Tibial nerve (tissue), 4 donors: Measurements from ENCODE around the gene HOXA4. TPM values are rescaled to one million over a fixed set of nuclear protein-coding genes. Genes with fewer than 3 reads are reported as not detected.

Experiments
- DNase-seq, 2 donors: peaks; one replicate each; pipeline ENCODE4 v3.0.0-alpha.2; 2019; ENCODE audit warnings: low spot score in 2 of 2
- H3K27ac ChIP-seq, 4 donors: fragments of 200-600 bp; sonication (generic) in 3 of 4; one replicate each; pipeline ENCODE4 v1.5.1; 2017 to 2019; ENCODE audit warnings: mild to moderate bottlenecking in 1 of 4
- H3K27me3 ChIP-seq, 2 donors: fragments of 200-600 bp; sonication (generic) in 1 of 2; one replicate each; pipeline versions ENCODE4 v1.5.1 to v1.6.0; 2017 to 2019
- H3K36me3 ChIP-seq, 3 donors: fragments of 200-600 bp; sonication (generic); one replicate each; pipeline ENCODE4 v1.5.1; 2018 to 2019
- H3K4me1 ChIP-seq, 4 donors: fragments of 200-600 bp; sonication (generic) in 3 of 4; one replicate each; pipeline ENCODE4 v1.5.1; 2017 to 2019
- H3K4me3 ChIP-seq, 4 donors: fragments of 200-600 bp; sonication (generic) in 3 of 4; one replicate each; pipeline ENCODE4 v1.5.1; 2017 to 2019; ENCODE audit warnings: mild to moderate bottlenecking in 1 of 4, moderate library complexity in 1 of 4
- H3K9me3 ChIP-seq, 4 donors: fragments of 200-600 bp; sonication (generic) in 3 of 4; one replicate each; pipeline ENCODE4 v1.5.1; 2017 to 2019
- CTCF ChIP-seq, 5 experiments: fragments of 200-600 bp in 3 of 5; fragments of 450-650 bp in 2 of 5; sonication (generic) in 3 of 5; IDR thresholded peaks; one replicate each; pipeline ENCODE4 v1.5.1; 2016 to 2019; ENCODE audit warnings: antibody characterized with exemption in 5 of 5, mild to moderate bottlenecking in 3 of 5, moderate library complexity in 2 of 5
- EP300 ChIP-seq, 2 donors: sonication (generic); formaldehyde crosslinking; IDR thresholded peaks; one replicate each; pipeline ENCODE4 v1.6.1; 2017; ENCODE audit warnings: antibody characterized with exemption in 2 of 2, mild to moderate bottlenecking in 1 of 2
- POLR2A ChIP-seq, 2 donors: fragments of 450-650 bp; IDR thresholded peaks; one replicate each; pipeline ENCODE4 v1.6.1; 2017; ENCODE audit warnings: antibody characterized with exemption in 2 of 2, mild to moderate bottlenecking in 2 of 2, moderate library complexity in 2 of 2
- WGBS, 2 donors: methylation state at CpG; one replicate each; pipeline ENCODE4 v1.1.5; 2018; 5-methylcytosine and 5-hydroxymethylcytosine counted together
- total RNA-seq, 4 donors: library from RNA; depleted of rRNA; stranded (reverse); fragments of >200 nt; gene quantifications; one replicate each; pipeline ENCODE4 v1.1.0, GENCODE V29; 2016

The HOXA4 gene
- total RNA-seq, 4 donors from 2014 or later, result 4.4 to 6.3 (median 4.7) TPM

GRCh38 chr7:27162561-27163287 is 32.2 kb upstream of the HOXA4 start:
- peak overlapping the region in 2 of 4 donors; percentile 50 to 74 for H3K4me3 ChIP-seq
- peaks cover 0 to 91% of the 10 kb centered on the region in 2 donors for H3K27me3 ChIP-seq
- no peaks in the 10 kb centered on the region for H3K36me3 ChIP-seq
- no peaks in the 10 kb centered on the region for H3K9me3 ChIP-seq
- TF ChIP-seq POLR2A (IDR thresholded peaks at IDR 0.05) (no peak), EP300 (IDR thresholded peaks at IDR 0.05) (no peak), CTCF (IDR thresholded peaks at IDR 0.05) (no peak)
- 71 to 79% methylated on average over 7 of the region's 7 CpGs for WGBS, 2 donors
- H3K4me1 ChIP-seq, result peaks cover 0 to 70% (median 16%) of the 10 kb centered on the region in 4 donors
- peak overlapping the region in 1 of 4 donors; percentile 88 for H3K27ac ChIP-seq
- DNase-seq, result no peak

- Histone ChIP-seq H3K27me3 (peaks cover 0 to 91% of the 10 kb centered on the region in 2 donors), H3K4me3 (peak overlapping the region in 2 of 4 donors; percentile 44 to 59), H3K27ac (peak overlapping the region in 3 of 4 donors; percentile 32 to 64 (median 60)), H3K9me3 (no peaks in the 10 kb centered on the region), H3K36me3 (no peaks in the 10 kb centered on the region), H3K4me1 (peaks cover 0 to 66% (median 16%) of the 10 kb centered on the region in 4 donors)
- TF ChIP-seq POLR2A (IDR thresholded peaks at IDR 0.05), result no peak
- TF ChIP-seq EP300 (IDR thresholded peaks at IDR 0.05), result no peak
- TF ChIP-seq CTCF (IDR thresholded peaks at IDR 0.05), result no peak
- whole genome bisulfite sequencing, 2 donors, result 50 to 52% methylated on average over 20 to 30 of the region's 30 CpGs
- peak in 1 of 2 donors; percentile 13 for DNase-seq
These were observed 31.4 kb upstream of the HOXA4 start for GRCh38 chr7:27161721-27162560.

- Histone ChIP-seq H3K27me3 (peaks cover 0 to 91% of the 10 kb centered on the region in 2 donors), H3K27ac (peak overlapping the region in 2 of 4 donors; percentile 60 to 64), H3K4me3 (peak overlapping the region; percentile 44 to 69 (median 54)), H3K4me1 (peaks cover 0 to 66% (median 14%) of the 10 kb centered on the region in 4 donors), H3K36me3 (no peaks in the 10 kb centered on the region), H3K9me3 (no peaks in the 10 kb centered on the region)
- DNase-seq, result peak in 1 of 2 donors; percentile 21
- TF ChIP-seq EP300 (IDR thresholded peaks at IDR 0.05) (no peak), POLR2A (IDR thresholded peaks at IDR 0.05) (no peak), CTCF (IDR thresholded peaks at IDR 0.05) (no peak)
- 17 to 19% methylated on average over 23 to 27 of the region's 27 CpGs for WGBS, 2 donors
These were observed 30.7 kb upstream of the HOXA4 start for GRCh38 chr7:27161214-27161720.

GRCh38 chr7:27160546-27161213 is 30.1 kb upstream of the HOXA4 start:
- DNase-seq, result peak; percentile 86 to 93
- Histone ChIP-seq H3K36me3 (no peaks in the 10 kb centered on the region), H3K27ac (peak overlapping the region in 3 of 4 donors; percentile 60 to 65 (median 64)), H3K4me3 (peak overlapping the region; percentile 44 to 69 (median 54)), H3K27me3 (peaks cover 0 to 91% of the 10 kb centered on the region in 2 donors), H3K9me3 (no peaks in the 10 kb centered on the region), H3K4me1 (peaks cover 0 to 66% (median 14%) of the 10 kb centered on the region in 4 donors)
- TF ChIP-seq CTCF (IDR thresholded peaks at IDR 0.05) (peak; percentile 98 to 100 (median 99)), EP300 (IDR thresholded peaks at IDR 0.05) (peak in 1 of 2 donors; percentile 32), POLR2A (IDR thresholded peaks at IDR 0.05) (no peak)
- whole genome bisulfite sequencing, 2 donors, result 3 to 4% methylated on average over 48 to 49 of the region's 54 CpGs
